Activated CD8-positive, alpha-beta memory T cell treated with anti-CD3 and anti-CD28 coated beads, Interleukin-2, amount 50 U/mL, for 1 hour (primary cell): ENCODE data around the gene TRIM28.
"Not testable (repeated sequence)": the region's sequence is repeated elsewhere in the genome, so short reads cannot be mapped to it uniquely, and the experiment has no call there.

ENCODE experiments used
- DNase-seq: peaks from one replicate; pipeline ENCODE4 v3.0.0-alpha.2; 2020; ENCODE audit errors: extremely low read depth

TRIM28 gene

DNA sequence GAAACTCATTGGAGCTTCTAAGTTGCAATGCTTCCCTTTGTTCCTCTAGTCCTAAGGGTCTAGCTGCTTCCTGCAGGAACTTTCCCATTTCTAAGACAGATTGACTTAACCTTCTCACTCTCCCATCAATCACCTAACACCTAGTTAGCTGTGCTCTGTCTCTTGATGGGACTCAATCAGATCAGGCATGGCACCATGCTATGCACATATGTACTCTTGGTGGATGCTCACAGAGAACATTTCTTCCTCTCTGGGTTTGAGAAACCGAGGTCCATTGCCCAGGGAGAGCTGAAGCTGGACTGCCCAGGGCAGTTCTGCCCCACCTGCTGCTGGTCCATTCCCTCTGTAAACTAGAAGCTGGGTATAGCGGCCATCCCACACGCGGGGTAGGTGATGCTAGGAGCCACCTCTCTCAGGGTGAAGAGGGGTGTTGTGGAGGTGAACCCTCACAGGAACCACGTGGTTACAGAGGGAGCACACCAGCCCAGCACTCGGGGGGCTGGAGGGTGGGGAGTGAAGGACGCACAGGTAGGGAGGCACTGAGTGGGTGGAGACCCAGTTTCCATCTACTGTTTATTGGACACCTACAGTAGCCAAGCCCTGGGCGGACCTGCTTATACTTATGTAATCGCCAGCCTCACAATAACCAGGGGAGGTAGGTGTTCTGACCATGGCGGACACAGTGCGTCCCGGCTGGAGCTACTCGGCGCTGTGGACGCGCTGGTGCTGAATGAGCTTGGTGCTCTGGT, 17.7 kb downstream of the TRIM28 start:
- no peak for DNase-seq

GRCh38 chr19:58562122-58563033, 18.5 kb downstream of the TRIM28 start:
- no peak for DNase-seq

DNA sequence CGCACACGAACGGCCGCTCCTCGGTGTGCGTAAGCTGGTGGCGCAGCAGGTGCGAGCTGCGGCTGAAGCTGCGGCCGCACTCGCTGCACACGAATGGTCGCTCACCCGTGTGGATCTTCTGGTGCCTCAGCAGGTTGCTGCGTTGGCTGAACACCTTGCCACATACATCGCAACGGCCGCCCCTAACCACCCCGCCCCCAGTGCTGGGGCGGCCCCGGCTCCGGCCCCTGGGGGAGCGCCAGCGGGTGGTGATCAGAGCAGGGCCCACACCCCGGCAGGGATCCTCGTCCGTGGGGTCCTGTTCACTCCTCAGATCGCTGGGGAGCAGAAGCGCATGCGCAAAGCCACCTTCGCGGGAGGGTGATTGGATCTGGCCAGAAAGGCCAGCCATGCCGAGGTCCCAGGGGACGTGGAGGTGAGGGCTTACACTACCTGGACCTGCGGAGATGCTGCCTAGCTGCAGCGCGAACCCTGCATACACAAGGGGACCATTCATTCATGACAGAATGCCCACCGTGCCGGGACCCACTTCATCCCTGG, 19.2 kb downstream of the TRIM28 start:
- no peak for DNase-seq

GRCh38 chr19:58563823-58564222, 20.0 kb downstream of the TRIM28 start:
- DNase-seq, result no peak

DNA sequence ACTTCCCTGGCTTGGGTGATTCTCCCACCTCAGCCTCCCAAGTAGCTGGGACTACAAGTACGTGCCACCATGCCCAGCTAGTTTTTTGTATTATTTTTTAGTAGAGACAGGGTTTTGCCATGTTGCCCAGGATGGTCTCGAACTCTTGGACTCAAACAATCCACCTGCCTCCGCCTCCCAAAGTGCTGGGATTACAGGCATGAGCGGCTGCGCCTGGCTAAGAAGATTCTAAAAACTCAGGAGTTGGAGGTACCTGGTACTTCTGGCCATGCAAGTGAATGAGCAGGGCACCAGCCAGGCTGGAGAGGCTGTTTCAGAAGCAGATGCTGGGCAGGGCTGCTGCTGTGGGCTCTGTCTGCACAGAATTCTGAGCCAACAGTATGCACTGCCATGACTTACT, 23.1 kb downstream of the TRIM28 start:
- DNase-seq, result no peak

GRCh38 chr19:58568453-58569130, 24.7 kb downstream of the TRIM28 start:
- DNase-seq, result no peak

DNA sequence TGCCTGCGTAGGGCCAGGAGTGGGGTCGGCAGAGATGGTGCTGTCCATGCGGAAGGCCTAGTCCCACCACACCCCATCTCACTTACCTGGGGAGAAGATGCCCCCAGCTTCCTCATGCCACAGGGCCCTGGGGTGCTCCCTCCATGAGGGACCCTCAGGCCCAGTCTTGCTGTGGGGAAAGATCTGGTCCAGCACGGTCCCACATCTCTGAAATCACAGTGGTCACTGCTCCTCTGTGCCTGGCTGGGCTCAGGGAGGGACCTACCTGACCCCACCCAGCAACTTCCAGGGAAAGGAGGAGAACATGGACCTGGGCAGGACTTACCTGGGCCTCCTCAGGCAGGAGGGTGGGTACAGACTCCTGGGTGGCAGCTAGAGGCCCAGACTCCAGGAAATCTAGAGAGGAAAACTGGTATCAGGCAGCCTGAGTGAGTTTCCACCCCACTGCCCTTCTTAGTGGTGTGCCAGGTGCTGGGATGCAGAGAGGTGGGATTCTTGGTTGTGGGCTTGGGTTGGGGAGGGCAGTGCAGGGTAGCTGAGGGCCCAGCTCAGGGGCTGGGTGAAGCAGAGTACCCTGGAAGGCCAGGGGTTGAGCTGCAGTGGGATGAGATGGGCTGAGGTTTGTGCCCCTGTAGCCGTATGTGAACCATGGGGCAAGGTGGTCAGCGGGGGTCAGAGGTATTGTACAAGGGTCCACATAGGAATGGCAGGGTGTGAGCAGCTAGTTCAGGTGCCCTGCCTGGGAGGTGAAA, 25.5 kb downstream of the TRIM28 start:
- DNase-seq, result no peak

DNA sequence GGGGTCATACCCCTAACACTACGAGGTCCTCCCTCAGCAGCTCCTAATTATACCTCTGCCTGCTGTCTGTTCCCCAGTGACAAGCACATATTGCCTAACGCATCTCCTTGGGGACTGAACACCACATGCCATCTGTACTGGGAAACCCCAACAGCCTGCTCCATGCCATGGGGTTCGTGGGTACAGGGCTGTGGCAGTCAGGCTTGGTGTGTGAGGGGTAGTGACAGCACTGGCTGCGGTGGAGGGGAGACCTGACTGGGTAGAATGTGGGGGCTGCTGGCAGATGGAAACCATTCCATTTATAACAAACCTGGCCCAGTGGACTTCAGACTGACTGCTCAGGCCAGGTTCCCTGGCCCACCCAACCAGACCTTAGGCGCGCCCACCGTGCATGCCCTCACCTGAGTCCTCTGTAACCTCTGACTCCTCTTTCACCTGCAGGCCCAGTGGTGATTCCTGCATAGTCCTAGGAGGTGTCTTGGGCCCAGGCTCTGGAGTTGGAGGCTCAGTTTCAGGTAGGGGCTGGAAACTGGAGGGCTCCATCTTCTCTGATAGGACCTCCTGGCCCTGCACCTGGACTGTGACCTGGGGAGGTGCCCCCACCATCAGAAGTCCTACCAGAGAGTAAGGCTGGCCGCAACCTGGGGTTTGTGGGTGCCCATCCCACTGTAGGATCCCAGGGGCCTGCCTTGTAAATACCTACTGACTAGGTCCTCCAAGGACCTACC, 26.2 kb downstream of the TRIM28 start:
- no peak for DNase-seq

- no peak for DNase-seq
These were observed 27.1 kb downstream of the TRIM28 start for GRCh38 chr19:58570770-58571574.

DNA sequence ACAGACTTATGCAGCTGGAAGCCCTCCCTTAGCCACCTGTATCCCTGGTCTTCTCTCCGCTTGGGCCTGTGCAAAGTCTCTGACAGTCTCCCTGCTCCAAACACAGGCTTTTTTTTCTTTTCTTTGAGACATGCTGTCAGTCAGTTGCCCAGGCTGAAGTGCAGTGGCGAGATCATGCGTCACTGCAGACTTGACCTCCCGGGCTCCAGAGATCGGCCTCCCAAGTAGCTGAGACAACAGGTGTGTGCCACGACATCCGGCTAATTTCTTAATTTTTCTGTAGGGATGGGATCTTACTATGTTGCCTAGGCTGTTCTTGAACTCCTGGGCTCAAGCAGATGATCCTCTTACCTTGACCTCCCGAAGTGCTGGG, 27.7 kb downstream of the TRIM28 start:
- DNase-seq, result no peak

DNA sequence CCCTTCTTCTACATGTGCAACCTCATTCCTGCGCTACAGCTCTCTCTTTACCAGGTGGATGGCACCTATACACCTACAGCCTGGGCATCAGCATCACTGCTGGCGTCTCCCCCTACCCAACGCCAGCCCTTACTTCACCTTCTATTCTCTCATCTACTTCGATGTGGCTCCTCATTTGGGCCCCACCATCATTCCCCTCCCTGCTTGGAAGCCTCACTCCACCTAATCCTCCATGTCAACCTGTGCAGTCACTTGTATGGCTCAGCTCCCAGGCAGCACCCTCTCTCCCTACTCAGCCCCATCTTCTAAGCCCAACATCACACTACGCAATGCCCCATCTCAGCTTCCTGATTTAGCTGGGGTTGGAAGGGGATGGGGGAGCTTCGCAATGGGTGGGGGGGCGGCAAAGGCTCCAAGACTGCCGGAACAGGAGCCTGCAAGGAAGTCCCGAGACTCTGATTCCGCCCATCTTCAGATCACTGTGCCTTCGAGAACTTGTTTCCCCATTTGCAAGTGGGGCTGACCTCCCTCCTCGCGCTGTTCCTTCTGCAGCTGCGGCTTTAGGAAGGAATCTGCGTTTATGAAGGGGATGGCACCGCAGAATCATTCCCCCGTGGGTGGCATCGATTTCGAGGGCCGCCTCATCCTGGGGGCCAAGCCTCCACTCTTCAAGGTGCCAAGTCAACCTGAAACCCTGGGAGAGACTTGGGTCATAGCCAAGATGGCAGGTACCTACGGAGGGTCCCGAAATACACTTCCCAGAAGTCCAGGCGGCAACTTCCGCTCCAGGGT, 28.4 kb downstream of the TRIM28 start:
- no peak for DNase-seq

DNA sequence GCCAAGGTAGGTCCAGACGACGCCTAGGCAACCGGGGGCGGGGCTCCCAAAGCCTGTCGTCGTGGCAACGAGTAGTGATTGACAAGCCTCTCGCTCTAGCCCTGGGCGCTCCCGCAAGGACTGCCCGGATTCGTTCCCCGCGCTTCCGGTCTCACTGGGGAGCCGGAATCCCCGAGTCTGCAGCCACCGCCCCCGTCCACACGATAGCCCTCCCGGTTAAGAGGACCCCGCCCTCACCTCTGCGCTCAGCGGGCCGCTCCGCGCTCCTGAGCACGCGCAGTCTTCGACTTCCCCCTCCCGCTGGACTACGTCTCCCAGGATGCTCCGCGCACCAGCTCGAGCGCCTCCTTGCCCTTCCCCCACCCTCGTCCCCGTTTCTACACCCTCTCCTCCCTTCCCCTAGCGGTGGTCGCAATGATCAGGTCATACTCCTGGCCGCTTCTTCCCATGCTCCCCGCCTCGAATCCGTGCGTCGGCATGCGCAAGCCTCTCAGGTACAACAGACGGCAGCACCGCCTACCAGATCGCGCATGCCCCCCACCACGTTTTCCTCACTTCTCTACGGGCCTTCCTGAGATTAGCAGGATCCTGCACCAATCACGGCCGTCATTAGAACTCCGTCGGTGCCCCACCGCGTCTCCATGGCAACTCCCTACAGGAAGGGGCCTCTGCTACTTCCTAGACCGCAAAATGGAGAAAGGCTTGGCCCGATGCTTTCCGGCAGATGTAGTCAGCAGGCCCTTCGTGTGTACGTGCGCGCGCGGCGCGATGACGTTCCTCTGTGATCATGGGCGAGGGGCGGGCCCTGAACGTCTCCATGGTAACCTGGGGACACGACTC, 29.2 kb downstream of the TRIM28 start, which contains the start of gene MZF1:
MZF1 (minus strand) TSS at position 518 of the 840 bp plus-strand sequence. CDS start 1,946 bp downstream, outside the sequence.
- peak; percentile 100 for DNase-seq

DNA sequence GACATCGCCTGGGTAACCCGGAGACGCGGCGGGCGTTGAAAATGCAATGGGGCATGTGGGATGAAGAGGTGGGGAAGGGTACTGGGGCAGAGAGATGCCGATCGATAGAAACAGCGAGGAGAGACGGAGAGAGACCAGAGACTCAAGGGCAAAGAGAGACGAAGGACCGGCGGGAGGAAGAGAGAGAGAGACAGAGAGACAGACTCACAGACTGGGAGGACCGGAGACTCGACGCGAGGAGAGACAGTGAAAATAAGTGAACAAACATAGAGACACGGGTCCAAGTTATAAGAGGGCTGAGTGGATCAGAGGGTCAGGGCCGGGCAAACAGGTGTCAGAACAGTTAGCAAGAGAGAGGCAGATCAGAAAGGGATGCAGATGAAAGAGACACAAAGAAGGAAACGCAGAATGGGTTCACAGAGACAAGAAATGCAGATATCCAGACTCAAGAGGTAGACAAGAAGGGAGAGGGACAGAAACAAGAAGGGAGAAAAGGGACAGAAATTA, 29.8 kb downstream of the TRIM28 start:
- no peak for DNase-seq

DNA sequence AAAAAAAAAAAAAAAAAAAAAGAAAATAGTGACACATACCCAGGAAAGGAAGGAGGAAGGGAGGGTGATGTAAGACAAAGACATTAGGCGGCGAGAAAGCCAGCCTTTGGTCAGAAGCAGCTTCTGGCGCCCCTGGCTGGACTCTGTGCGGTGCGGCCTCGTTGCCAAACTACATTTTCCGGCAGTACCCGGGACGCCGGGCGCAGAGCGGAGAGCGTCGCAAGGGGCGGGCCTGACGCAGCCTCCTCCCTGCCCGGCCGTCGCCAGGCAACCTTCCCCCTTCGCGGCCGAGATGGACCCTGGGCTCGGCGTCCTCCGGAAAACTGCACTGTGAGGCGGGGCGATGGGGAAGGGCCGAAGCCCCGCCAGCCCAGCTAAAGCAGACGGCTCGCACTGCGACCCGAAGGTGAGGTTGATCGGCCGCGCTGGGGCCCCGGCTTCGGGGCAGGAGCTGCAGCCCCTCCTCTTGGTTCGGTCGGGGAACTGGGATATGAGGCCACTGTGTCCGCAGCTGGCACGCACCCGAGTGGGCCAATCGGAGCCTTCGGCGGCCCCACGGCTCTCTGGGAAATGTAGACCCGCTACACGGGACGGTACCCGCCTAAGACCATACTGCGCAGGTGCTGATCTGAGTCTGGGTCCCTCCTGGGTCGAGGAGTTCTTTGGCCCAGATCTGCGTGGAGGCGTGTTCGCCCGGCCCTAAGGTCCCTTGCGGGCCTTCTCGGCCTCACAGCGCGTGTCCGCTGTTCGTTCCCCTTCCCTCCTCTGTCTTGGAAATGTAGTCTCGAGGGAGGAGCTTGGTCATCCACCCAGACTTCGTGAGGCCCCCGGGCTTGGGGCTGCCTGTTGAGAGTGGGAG, 31.5 kb downstream of the TRIM28 start:
- DNase-seq, result peak; percentile 28

DNA sequence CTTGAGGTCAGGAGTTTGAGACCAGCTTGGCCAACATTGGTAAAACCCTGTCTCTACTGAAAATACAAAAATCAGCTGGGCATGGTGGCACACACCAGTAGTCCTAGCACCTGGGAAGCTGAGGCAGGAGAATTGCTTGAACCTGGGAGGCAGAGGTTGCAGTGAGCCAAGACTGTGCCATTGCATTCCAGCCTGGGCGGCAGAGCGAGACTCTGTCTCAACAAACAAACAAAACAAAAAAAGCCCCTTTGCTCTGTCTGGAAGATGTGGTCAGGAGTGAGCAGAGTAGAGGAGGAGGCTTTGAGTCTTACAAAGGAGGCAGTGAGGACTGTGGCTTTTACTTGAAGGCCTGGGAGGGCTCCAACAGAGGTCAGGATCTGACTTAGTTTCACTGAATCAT, 33.7 kb downstream of the TRIM28 start:
- not testable (repeated sequence) for DNase-seq

DNA sequence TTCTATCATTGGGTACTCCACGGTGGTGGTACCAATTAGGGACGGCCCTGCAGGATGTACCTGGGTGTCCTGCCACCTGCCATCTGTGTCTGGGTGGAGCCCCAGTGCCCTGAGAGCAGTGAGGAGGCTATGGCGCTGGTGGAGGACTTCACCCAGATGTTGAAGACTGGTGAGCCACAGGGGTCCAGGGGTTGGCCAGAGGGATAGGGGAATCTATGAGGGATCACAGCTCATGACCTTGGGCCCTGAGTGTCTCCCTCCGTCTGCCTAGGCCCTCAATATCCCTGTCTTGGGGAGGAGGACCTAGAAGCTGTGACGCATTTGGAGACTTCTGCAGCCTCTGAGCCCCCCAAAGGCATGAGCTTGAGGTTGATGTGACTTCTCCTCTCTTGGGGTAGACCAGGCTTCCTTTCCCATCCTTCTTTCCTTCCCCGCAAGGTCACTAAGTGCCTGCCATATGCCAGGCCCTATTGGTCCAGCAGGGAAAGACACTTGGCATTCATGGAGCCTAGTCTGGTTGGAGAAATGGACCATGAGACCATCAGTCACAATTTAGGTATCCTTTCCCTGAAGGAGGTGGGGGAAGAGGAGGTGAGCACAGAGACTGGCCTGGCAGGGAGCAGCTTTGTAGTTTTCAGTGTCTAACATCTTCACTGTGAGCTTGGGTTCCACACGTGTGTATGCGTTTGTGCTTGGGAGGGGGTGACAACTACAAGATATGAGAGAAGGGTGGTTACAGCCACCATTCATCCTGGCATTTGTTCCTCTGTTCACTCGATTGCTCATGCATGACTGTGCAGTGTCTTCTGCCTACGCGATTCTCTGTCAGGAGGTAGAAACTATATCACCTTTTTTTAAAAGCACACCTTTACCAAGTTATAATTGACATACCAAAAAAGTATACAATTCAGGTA, 34.4 kb downstream of the TRIM28 start:
- DNase-seq, result no peak
